Measurements from ENCODE around the gene TMEM92.

TMEM92 gene

GRCh38 chr17:50303596-50303995 lies 29.3 kb downstream of the TMEM92 start:
- no peak for DNase-seq (ENCODE audit: low read depth)
- no peak overlapping the region for H3K4me3 ChIP-seq (ENCODE audit: control insufficient read depth, low read depth, low read length)
- TF ChIP-seq, protein P1, sequence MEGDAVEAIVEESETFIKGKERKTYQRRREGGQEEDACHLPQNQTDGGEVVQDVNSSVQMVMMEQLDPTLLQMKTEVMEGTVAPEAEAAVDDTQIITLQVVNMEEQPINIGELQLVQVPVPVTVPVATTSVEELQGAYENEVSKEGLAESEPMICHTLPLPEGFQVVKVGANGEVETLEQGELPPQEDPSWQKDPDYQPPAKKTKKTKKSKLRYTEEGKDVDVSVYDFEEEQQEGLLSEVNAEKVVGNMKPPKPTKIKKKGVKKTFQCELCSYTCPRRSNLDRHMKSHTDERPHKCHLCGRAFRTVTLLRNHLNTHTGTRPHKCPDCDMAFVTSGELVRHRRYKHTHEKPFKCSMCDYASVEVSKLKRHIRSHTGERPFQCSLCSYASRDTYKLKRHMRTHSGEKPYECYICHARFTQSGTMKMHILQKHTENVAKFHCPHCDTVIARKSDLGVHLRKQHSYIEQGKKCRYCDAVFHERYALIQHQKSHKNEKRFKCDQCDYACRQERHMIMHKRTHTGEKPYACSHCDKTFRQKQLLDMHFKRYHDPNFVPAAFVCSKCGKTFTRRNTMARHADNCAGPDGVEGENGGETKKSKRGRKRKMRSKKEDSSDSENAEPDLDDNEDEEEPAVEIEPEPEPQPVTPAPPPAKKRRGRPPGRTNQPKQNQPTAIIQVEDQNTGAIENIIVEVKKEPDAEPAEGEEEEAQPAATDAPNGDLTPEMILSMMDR (IDR thresholded peaks at IDR 0.05; ENCODE audit: control insufficient read depth, insufficient read depth, low read depth, low read length, missing control alignments) = no peak

- DNase-seq (ENCODE audit: low read depth) = no peak
- TF ChIP-seq, protein P1 (IDR thresholded peaks at IDR 0.05; ENCODE audit: control insufficient read depth, insufficient read depth, low read depth, low read length, missing control alignments) = no peak
- no peak overlapping the region for H3K4me3 ChIP-seq (ENCODE audit: control insufficient read depth, low read depth, low read length)
Observed at GRCh38 chr17:50304781-50305404, 30.6 kb downstream of the TMEM92 start.

DNA sequence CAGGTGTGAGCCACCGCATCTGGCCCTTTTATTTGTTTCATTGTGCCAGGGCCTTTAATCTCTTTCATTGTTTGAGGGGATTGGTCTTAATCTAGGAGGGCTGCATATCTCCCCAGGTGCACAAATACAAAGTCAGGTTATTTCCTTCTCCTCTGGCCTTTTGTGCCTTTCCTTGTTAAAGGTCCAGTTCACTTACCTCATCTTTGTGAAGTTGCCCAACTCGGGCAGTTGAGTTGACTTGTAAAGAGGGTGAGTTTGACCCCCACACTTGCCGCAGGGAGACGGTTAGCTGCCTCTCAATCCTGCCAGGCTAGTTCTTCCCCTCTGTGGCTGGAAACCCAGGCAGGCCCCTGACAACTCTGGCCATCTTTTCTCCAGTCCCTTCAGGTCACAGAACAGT lies 33.4 kb downstream of the TMEM92 start:
- TF ChIP-seq, protein P1 (IDR thresholded peaks at IDR 0.05; ENCODE audit: control insufficient read depth, insufficient read depth, low read depth, low read length, missing control alignments) = no peak
- H3K4me3 ChIP-seq (ENCODE audit: control insufficient read depth, low read depth, low read length) = no peak overlapping the region
- no peak for DNase-seq (ENCODE audit: low read depth)

DNA sequence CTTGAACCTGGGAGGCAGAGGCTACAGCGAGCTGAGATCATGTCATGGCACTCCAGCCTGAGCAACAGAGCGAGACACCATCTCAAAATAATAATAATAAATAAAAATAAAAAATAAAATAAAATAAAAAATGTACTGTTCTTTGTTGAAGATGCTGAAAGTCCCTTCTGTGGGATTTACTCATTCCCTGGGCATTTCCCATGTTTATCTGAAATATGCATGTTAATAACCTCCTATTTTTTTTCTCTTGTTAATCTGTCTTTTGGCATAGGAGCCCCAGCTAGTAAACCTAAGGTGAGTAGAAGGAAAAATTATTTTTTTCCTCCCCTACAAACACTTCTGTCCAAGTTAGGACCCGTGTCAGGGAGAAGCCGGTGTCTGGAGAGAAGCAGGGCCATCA lies 34.4 kb downstream of the TMEM92 start:
- DNase-seq (ENCODE audit: low read depth) = no peak
- H3K4me3 ChIP-seq (ENCODE audit: control insufficient read depth, low read depth, low read length) = no peak overlapping the region
- TF ChIP-seq, protein P1 (IDR thresholded peaks at IDR 0.05; ENCODE audit: control insufficient read depth, insufficient read depth, low read depth, low read length, missing control alignments) = no peak

- no peak for DNase-seq (ENCODE audit: low read depth)
- TF ChIP-seq, protein P1 (IDR thresholded peaks at IDR 0.05; ENCODE audit: control insufficient read depth, insufficient read depth, low read depth, low read length, missing control alignments) = no peak
- H3K4me3 ChIP-seq (ENCODE audit: control insufficient read depth, low read depth, low read length) = no peak overlapping the region
Observed at GRCh38 chr17:50310455-50311111, 36.3 kb downstream of the TMEM92 start.

GRCh38 chr17:50311112-50311460 lies 36.8 kb downstream of the TMEM92 start:
- H3K4me3 ChIP-seq (ENCODE audit: control insufficient read depth, low read depth, low read length) = no peak overlapping the region
- DNase-seq (ENCODE audit: low read depth) = no peak
- TF ChIP-seq, protein P1 (IDR thresholded peaks at IDR 0.05; ENCODE audit: control insufficient read depth, insufficient read depth, low read depth, low read length, missing control alignments) = no peak

Measured in AG09309 (cell line).